ENCODE measurements around the gene ZBED5. TPM values are rescaled to one million over a fixed set of nuclear protein-coding genes. Genes with fewer than 3 reads are reported as not detected.

The ZBED5 gene
- total and polyA plus RNA-seq, 9 donors: 27.8 to 69.4 (median 49.1) TPM

- H3K27me3 ChIP-seq: no peaks in the 10 kb centered on the region
- WGBS, 3 donors: 0 to 1% (median 0%) methylated on average over 14 of the region's 14 CpGs
- intact Hi-C loops (cut with DNase I): loop anchor here in 1 of 4 donors (10.0 kb wide), 1 partner anchor 53 kb away; the partner anchor contains the start of gene EIF4G2
Observed at GRCh38 chr11:10857459-10857708, 469 bp downstream of the ZBED5 start.

GRCh38 chr11:10856689-10857458 lies 979 bp downstream of the ZBED5 start:
- no peak for DNase-seq
- 1 to 3% (median 2%) methylated on average over 17 of the region's 17 CpGs for WGBS, 3 donors

More at GRCh38 chr11:10857459-10857708, 469 bp downstream of the ZBED5 start:
- Histone ChIP-seq H3K27ac (peak overlapping the region; percentile 89 to 98), H3K36me3 (no peaks in the 10 kb centered on the region), H3K4me1 (ENCODE audit: insufficient read depth) (peaks cover 1% of the 10 kb centered on the region), H3K4me3 (peak overlapping the region; percentile 74), H3K9me3 (no peaks in the 10 kb centered on the region)
- no peak for TF ChIP-seq EP300 (IDR thresholded peaks at IDR 0.05)
- TF ChIP-seq POLR2A (IDR thresholded peaks at IDR 0.05): no peak
- no peak for TF ChIP-seq CTCF (IDR thresholded peaks at IDR 0.05)
- peak in 3 of 5 donors; percentile 31 to 51 (median 35) for DNase-seq

GRCh38 chr11:10855295-10855694 lies 2.6 kb downstream of the ZBED5 start:
- intact Hi-C loops (cut with DNase I): loop anchor here in 1 of 4 donors (10.0 kb wide), 1 partner anchor 50 kb away; the partner anchor contains the start of gene EIF4G2
- DNase-seq: no peak
- 97 to 98% (median 97%) methylated on average over 2 of the region's 2 CpGs for WGBS, 3 donors
- Histone ChIP-seq H3K27me3 (no peaks in the 10 kb centered on the region), H3K36me3 (no peaks in the 10 kb centered on the region), H3K27ac (no peak overlapping the region), H3K9me3 (no peaks in the 10 kb centered on the region), H3K4me1 (ENCODE audit: insufficient read depth) (peaks cover 1% of the 10 kb centered on the region), H3K4me3 (no peak overlapping the region)
- TF ChIP-seq POLR2A (IDR thresholded peaks at IDR 0.05): no peak
- TF ChIP-seq EP300 (IDR thresholded peaks at IDR 0.05): no peak
- TF ChIP-seq CTCF (IDR thresholded peaks at IDR 0.05): no peak

More at GRCh38 chr11:10856689-10857458, 979 bp downstream of the ZBED5 start:
- Histone ChIP-seq H3K36me3 (no peaks in the 10 kb centered on the region), H3K27ac (peak overlapping the region; percentile 89 to 98), H3K9me3 (no peaks in the 10 kb centered on the region), H3K27me3 (no peaks in the 10 kb centered on the region), H3K4me1 (ENCODE audit: insufficient read depth) (peaks cover 1% of the 10 kb centered on the region), H3K4me3 (peak overlapping the region; percentile 74)
- TF ChIP-seq EP300 (IDR thresholded peaks at IDR 0.05): no peak
- no peak for TF ChIP-seq CTCF (IDR thresholded peaks at IDR 0.05)
- TF ChIP-seq POLR2A (IDR thresholded peaks at IDR 0.05): no peak
- intact Hi-C loops (cut with DNase I): loop anchor here in 1 of 4 donors (10.0 kb wide), 1 partner anchor 52 kb away; the partner anchor contains the start of gene EIF4G2

- Histone ChIP-seq H3K27ac (no peak overlapping the region), H3K9me3 (no peaks in the 10 kb centered on the region), H3K36me3 (no peaks in the 10 kb centered on the region), H3K4me3 (no peak overlapping the region), H3K27me3 (no peaks in the 10 kb centered on the region), H3K4me1 (ENCODE audit: insufficient read depth) (no peaks in the 10 kb centered on the region)
- DNase-seq: no peak
- intact Hi-C loops (cut with DNase I): loop anchor here in 1 of 4 donors (5.0 to 10.0 kb wide), 2 partner anchors 41 to 77 kb away; partner anchors contain the start of gene EIF4G2
- TF ChIP-seq CTCF (IDR thresholded peaks at IDR 0.05): no peak
- no peak for TF ChIP-seq EP300 (IDR thresholded peaks at IDR 0.05)
- TF ChIP-seq POLR2A (IDR thresholded peaks at IDR 0.05): no peak
- whole genome bisulfite sequencing, 3 donors: 75 to 84% (median 77%) methylated on average over 3 of the region's 3 CpGs
Observed at GRCh38 chr11:10847960-10848860, 9.6 kb downstream of the ZBED5 start.

All from ovary (tissue), 9 donors.